GM21825 (cell line): ENCODE measurements around the gene ZBTB7C.

ENCODE experiments used
- ATAC-seq: cut with Tn5 transposase; IDR thresholded peaks from one replicate; pipeline ENCODE4 v1.9.1; 2021; ENCODE audit warnings: mild to moderate bottlenecking, moderate library complexity; ENCODE audit not compliant: unreplicated experiment

The ZBTB7C gene

DNA sequence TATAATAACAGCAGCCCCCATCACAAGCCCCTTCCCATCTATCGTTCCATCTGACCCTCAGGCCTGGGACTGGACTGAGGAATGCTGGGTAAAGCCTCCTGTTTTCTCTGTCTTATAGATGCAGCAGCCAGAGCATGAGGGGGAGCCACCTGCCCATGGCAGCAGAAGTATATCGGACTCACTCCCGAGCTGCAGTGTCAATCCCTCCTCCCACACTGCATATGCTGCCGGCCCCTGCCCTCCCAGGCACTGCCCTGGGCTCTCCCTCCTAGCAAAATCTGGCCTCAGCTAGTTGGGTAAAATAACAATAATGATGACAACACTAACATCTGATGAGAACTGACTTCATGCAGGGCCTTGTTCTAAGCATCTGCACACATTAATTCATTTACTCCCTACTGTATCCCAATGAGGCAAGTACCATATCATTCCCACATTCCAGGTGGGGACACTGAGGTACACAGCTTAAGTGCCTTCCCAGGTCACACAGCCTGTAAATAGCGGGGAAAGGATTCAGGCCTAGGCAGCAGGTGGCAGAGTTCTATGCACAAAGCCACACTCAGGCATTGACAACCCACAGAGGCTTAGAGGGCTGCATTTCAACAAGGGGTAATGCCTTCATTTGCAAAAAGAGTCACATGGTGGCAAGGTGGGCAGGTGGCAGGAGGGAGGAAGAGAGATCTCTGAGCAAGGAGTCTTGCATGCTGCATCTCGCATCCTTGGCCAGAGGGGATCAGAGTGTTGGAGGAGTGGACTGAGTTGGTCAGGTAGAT lies 190.0 kb downstream of the ZBTB7C start:
- no peak for ATAC-seq

- no peak for ATAC-seq
Measured at GRCh38 chr18:48218285-48219022, 190.7 kb downstream of the ZBTB7C start.

DNA sequence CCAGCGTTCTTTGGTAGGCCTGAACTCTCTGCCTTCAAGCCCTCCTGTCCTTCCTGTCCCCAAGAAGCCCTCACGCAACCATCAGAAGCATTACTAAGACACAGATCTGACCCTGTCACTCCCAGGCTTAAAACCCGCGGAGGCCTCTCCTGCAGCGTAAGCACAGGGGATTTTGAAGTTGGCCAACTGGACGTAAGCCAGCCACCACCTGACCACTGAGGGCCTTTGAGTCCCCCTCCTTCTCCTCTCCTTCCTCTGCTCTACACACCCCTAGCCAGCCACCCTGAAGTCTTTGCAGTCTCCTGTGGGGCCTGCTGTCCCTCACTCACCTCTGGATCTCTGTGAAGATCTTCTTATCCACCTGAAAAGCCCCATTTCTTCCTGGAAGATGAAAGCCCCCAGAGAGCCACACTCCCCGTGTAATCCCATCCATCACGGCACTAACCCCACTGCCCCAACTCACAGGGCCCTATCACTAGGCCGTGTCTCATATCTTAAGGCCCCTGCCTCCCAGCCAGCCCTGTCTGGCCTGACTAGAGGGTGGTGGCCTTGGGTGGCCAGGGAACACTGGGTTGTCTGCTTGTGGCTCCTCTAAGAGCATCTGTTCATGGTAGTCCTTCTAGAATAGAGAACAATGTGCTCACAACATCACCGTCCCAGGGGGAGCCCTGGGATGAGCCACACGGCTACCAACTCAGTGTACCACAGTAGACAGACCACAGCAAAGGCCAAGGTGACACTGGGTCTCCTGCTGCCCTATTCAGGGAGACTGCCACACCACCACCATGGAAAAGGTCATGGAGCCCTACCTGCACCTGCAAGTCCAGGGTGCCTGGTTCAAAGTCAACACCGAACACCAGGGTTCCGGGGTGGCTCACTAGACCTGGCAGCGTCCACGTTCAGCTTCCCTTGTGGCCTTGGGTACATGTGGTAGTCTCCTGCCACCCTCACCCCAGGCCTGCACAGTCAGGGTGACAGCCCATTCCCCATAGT lies 191.6 kb downstream of the ZBTB7C start:
- ATAC-seq, result no peak

DNA sequence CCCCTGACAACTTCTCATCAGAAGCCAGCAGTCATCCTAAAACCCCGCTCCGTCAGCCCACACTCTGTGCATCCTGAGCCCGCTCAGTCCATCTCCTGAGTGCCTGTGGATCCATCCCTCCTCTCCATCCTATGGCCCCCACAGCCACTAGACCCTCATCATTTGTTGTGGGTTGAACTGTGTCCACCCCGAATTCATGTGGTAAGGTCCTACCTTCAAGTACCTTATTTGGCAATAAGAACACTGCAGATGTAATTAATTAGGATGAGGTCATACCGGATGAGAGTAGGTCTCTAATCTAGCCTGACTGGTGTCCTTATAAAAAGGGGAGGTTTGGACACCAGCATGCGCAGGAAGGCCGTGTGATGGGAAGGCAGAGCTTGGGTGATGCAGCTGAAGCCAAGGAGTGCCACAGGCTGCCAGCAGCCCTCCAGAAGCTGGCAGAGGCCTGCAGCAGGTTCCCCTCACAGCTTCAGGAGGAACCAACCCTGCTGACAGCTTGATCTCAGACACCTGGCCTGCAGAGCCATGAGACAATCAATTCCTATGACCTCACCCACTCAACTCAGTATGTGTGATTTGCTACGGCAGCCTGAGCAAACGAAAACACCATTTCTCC lies 192.4 kb downstream of the ZBTB7C start:
- no peak for ATAC-seq

DNA sequence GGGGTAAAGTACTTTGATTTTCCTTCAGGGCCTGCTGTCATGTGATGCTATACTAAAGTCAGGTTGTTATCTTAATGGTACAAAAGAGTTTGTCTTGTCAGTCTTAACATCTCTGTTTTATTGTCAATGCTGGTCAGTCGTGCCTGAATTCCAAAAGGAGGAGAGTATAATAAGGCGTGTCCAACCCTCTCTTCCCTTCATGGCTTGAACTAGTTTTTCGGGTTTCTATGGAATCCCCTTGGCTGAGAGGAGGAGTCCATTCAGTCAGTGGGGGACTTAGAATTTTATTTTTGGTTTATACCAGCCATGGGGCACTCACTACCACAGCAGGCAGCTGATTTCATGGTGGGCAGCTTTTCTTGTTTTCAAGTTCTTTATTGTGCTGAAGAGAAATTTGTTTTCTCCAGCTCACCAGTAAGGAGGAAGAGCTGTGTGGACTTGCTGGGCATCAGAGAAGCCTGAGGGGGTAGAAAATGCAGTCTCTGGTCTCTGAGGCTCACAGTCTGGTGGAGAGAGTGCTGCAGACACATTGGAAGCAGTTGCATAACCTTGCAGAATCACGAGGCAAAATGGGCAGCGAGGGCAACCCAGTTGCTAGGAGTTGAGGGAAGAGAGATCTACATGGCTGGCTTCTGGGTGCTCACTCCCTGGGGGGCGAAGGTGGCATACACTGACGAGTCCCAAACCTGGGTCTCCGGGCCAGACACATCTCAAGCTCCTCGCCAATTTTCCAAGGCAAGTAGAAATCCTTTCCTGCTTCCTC lies 193.1 kb downstream of the ZBTB7C start:
- no peak for ATAC-seq

DNA sequence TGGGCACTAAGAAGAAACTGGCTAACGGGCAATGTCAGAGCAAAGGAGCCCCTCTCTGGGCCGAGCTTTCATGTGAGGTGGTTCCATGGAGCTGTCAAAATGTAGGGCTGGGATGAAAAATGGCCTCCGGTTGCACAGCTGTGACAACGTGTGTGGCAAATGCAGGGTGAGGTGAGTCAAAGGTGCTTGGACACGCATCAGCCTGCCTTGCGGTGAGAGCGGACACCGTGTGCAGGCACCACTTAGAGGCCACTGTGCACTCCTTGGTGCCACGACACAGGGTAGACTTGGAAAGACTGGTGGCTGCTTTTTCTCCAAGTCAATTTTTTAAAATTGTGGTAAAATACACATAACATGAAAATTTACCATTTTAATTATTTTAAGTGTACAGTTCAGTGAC lies 195.4 kb downstream of the ZBTB7C start:
- no peak for ATAC-seq

DNA sequence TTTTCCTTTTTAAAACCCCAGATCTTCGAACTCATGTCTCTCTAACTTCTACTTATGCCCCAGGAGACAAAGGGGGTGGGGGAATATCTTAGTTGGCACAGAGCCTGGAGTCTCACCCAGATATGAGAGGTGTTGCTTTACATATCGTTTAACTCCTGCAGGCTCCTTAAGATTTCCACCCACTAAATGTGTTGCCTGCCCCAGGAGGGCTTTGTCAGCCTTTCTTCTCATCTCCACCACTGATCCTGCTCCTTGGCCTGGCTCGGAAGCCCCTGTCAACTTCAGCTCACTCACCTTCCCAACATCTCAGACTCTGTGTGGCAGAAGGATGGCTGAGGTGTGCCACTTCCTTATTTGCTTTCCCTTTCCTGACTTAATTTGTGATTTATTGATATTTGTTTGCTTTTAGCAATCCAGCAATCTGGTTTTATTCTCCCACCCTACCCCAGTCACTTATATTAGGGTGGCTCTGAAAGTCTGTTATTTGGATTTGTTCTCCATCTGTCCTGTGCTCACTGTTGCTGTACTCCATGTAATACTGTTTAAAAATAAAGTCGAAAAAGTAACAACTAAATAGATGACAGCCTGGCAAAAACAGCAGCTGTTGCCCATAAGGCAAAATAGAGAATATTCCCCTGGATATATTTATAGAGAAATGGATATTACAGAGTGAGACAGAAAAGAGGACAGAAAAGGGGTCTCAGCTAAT lies 200.6 kb downstream of the ZBTB7C start:
- ATAC-seq, result no peak

DNA sequence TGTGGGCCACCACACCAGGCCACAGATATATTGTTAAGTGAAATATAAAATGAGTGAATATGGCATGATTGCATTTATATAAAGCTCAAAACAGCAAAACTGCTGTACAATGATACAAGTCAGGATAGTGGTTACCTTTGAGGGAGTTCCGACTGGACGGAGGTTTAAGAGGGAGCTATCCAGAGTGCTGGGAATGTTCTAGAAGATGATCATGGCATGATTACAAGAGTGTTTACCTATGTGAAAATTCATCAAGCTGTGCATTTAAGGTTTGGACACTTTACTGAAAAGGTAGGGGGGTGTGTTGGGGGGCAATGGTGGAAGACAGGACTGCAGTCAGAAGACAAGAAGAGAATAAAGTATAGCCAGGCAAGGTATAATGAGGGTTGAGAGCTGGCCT lies 201.4 kb downstream of the ZBTB7C start:
- ATAC-seq, result no peak

GRCh38 chr18:48206887-48207286 lies 202.3 kb downstream of the ZBTB7C start:
- ATAC-seq, result no peak

GRCh38 chr18:48203961-48204666 lies 205.1 kb downstream of the ZBTB7C start:
- no peak for ATAC-seq

GRCh38 chr18:48203288-48203945 lies 205.8 kb downstream of the ZBTB7C start:
- ATAC-seq, result no peak

GRCh38 chr18:48202350-48203260 lies 206.6 kb downstream of the ZBTB7C start:
- ATAC-seq, result no peak

- ATAC-seq, result no peak
Measured at GRCh38 chr18:48202006-48202348, 207.2 kb downstream of the ZBTB7C start.

DNA sequence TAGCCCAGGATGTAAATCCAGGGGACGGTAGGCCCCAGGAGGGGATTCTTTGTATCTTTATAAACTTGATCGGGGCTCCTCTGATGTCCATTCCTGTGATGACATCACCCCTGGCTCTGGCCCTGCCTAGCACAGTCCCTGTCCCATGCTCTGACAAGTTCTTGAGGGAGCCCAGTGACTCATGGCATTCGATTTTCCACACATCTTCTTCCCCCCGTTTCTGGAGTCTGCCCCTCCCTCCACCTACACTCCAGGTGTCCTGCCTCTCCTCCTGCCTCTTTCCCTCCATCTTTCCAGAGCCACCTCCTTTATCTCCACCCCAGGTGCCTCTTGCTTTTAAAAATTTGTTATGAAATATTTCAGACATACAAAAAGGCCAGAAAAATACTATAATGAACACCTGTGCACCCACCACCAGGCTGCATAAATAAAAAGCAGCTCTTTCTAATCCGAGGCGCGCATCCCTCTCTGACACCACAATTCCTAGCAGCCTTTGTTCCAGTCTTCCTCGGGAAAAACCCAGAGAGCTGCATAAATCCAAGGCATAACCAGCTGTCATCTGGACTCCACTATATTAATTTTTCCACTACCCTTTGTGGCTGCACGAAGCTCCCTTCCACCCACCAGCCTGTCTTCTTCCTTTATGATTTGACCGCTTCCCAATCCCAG lies 207.7 kb downstream of the ZBTB7C start:
- ATAC-seq, result no peak

- ATAC-seq, result no peak
Measured at GRCh38 chr18:48200631-48201336, 208.4 kb downstream of the ZBTB7C start.

DNA sequence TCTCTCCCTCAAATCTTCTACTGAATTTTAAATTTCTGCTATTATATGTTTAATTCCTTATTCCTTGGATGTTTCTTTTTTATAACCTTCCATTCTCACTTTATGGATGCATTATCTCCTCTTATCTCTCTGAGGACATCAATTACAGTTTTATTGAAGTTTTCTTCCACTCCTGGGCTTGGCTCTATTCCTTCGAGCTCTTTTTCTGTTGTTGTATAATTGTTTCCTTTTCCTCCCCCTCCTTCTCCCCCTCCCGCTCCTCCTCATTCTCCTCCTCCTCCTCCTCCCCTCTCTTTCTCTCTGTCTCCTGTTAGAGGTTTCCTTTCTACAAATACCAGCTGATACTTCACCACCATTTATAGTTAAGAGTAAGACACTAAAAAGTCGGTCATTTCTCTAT lies 209.8 kb downstream of the ZBTB7C start:
- ATAC-seq, result no peak
